OCI-LY1 (cell line): Measurements from ENCODE around the gene BABAM2.

Source experiments
- H2AFZ ChIP-seq: fragments of 200-600 bp; sonication (generic), shearing (Covaris generic); 2 replicates; pipeline ENCODE4 v1.6.0; 2014; ENCODE audit warnings: antibody characterized with exemption, mild to moderate bottlenecking, low read length
- H3F3A ChIP-seq: fragments of 200-600 bp; sonication (generic), shearing (Covaris generic); 2 replicates; pipeline ENCODE4 v1.6.0; 2014; ENCODE audit warnings: mild to moderate bottlenecking, antibody characterized with exemption, low read length, moderate library complexity; ENCODE audit not compliant: insufficient read depth
- H3K27ac ChIP-seq: fragments of 200-600 bp; sonication (generic); 2 replicates; pipeline ENCODE4 v1.5.1; 2014; ENCODE audit warnings: low read length, mixed run types, mild to moderate bottlenecking, low read depth; ENCODE audit not compliant: poor library complexity, severe bottlenecking
- H3K27me3 ChIP-seq: fragments of 200-600 bp; sonication (generic); 2 replicates; pipeline ENCODE4 v1.6.0; 2014; ENCODE audit warnings: antibody characterized with exemption, mild to moderate bottlenecking, low read length, moderate library complexity; ENCODE audit not compliant: insufficient read depth
- H3K36me3 ChIP-seq: fragments of 200-600 bp; sonication (generic); 2 replicates; pipeline ENCODE4 v1.6.1; 2014; ENCODE audit warnings: mild to moderate bottlenecking, antibody characterized with exemption, low read length, moderate library complexity, mixed read lengths; ENCODE audit not compliant: insufficient read depth
- H3K4me1 ChIP-seq: fragments of 200-600 bp; sonication (generic); 2 replicates; pipeline ENCODE4 v1.5.1; 2014; ENCODE audit warnings: mild to moderate bottlenecking, low read length, moderate library complexity; ENCODE audit not compliant: insufficient read depth, severe bottlenecking
- H3K4me2 ChIP-seq: fragments of 200-600 bp; sonication (generic), shearing (Covaris generic); 2 replicates; pipeline ENCODE4 v1.6.1; 2014; ENCODE audit warnings: low read length
- H3K4me3 ChIP-seq: fragments of 200-600 bp; sonication (generic); 2 replicates; pipeline ENCODE4 v1.5.1; 2014; ENCODE audit warnings: low read length, low read depth, mild to moderate bottlenecking, mixed read lengths; ENCODE audit not compliant: poor library complexity, severe bottlenecking
- H3K79me2 ChIP-seq: fragments of 200-600 bp; shearing (Covaris generic); 2 replicates; pipeline ENCODE4 v1.6.1; 2016; ENCODE audit warnings: mixed run types, low read length, mixed read lengths; ENCODE audit not compliant: insufficient read depth
- H3K9ac ChIP-seq: fragments of 200-600 bp; sonication (generic), shearing (Covaris generic); 2 replicates; pipeline ENCODE4 v1.6.1; 2014; ENCODE audit warnings: mild to moderate bottlenecking, low read length, mixed read lengths
- H3K9me2 ChIP-seq: fragments of 200-600 bp; sonication (generic), shearing (Covaris generic); 2 replicates; pipeline ENCODE4 v1.6.1; 2014; ENCODE audit warnings: low read depth, mild to moderate bottlenecking, low read length, mixed read lengths
- H3K9me3 ChIP-seq: fragments of 200-600 bp; shearing (Covaris generic); 2 replicates; pipeline ENCODE4 v1.6.1; 2014; ENCODE audit warnings: low read length, mixed read lengths
- H4K20me1 ChIP-seq: fragments of 200-600 bp; sonication (generic), shearing (Covaris generic); 2 replicates; pipeline ENCODE4 v1.6.0; 2016; ENCODE audit warnings: mild to moderate bottlenecking, low read length; ENCODE audit not compliant: insufficient read depth
- EZH2 ChIP-seq: fragments of 200-600 bp; sonication (generic), shearing (Covaris generic); IDR thresholded peaks from 2 replicates; pipeline ENCODE4 v1.8.0; 2017; ENCODE audit warnings: borderline replicate concordance, mixed run types, mild to moderate bottlenecking, antibody characterized with exemption, low read length, moderate library complexity, mixed read lengths
- TF ChIP-seq, protein P1 (sequence below): fragments of 200-600 bp; sonication (generic), shearing (Covaris generic); IDR thresholded peaks from 2 replicates; pipeline ENCODE4 v1.5.1; 2017; ENCODE audit warnings: mild to moderate bottlenecking, antibody characterized with exemption, low read length, moderate library complexity, mixed read lengths

Gene BABAM2

DNA sequence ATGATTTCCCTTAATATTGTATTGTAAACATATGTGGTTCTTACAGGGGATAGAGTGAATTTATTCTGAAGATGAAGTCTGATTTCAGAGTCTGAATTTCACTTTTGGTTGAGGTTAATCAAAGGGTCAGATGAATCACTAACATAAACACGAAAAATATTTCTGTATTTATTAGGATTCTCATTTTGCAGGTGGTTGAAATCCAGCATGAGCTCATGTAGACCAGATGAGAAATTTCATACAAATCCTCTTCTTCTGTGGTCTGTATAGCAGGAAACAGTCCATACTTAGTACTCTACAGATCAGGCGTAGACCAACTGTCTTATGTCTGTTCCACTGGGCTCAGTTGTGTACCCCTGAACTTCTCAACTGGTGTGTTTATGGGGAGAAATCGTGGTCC lies 157.8 kb downstream of the BABAM2 start:
- Histone ChIP-seq H3K9ac (no peak overlapping the region), H3K36me3 (no peaks in the 10 kb centered on the region; the same call in 1 of the 2 replicates), H3K4me3 (no peak overlapping the region), H3K27me3 (no peaks in the 10 kb centered on the region), H3K9me2 (no peaks in the 10 kb centered on the region), H2AFZ (no peak overlapping the region), H3K4me2 (no peak overlapping the region), H3K27ac (no peak overlapping the region), H3K9me3 (no peaks in the 10 kb centered on the region), H3F3A (no peaks in the 10 kb centered on the region), H3K79me2 (no peaks in the 10 kb centered on the region), H4K20me1 (no peaks in the 10 kb centered on the region), H3K4me1 (no peaks in the 10 kb centered on the region)
- no peak for TF ChIP-seq EZH2
- TF ChIP-seq, protein P1, sequence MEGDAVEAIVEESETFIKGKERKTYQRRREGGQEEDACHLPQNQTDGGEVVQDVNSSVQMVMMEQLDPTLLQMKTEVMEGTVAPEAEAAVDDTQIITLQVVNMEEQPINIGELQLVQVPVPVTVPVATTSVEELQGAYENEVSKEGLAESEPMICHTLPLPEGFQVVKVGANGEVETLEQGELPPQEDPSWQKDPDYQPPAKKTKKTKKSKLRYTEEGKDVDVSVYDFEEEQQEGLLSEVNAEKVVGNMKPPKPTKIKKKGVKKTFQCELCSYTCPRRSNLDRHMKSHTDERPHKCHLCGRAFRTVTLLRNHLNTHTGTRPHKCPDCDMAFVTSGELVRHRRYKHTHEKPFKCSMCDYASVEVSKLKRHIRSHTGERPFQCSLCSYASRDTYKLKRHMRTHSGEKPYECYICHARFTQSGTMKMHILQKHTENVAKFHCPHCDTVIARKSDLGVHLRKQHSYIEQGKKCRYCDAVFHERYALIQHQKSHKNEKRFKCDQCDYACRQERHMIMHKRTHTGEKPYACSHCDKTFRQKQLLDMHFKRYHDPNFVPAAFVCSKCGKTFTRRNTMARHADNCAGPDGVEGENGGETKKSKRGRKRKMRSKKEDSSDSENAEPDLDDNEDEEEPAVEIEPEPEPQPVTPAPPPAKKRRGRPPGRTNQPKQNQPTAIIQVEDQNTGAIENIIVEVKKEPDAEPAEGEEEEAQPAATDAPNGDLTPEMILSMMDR = no peak

DNA sequence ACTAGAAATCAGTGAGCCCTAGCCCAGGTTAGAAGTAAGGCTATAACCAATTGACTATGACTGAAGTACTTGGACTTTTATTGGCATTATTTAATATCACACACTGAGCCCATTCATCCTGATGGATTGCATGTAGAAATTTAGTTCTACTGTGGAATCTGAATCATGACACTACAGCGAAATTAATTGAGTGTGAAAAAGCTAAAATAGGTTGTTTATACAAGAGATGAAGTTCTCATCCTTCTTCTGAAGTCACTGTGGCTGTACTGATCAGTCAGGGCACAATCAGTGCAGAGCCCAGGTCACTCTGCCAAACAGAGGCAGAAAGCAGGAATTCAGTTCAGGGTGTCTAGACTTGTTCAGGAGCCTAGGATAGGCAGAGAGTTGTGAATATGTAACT lies 158.9 kb downstream of the BABAM2 start:
- H3K4me2 ChIP-seq = no peak overlapping the region
- no peaks in the 10 kb centered on the region; the same call in 1 of the 2 replicates for H3K36me3 ChIP-seq
- no peaks in the 10 kb centered on the region for H3F3A ChIP-seq
- no peaks in the 10 kb centered on the region for H4K20me1 ChIP-seq
- TF ChIP-seq EZH2 = no peak
- TF ChIP-seq, protein P1 = no peak
- no peak overlapping the region for H2AFZ ChIP-seq
- H3K9me2 ChIP-seq = no peaks in the 10 kb centered on the region
- H3K27me3 ChIP-seq = no peaks in the 10 kb centered on the region
- H3K27ac ChIP-seq = no peak overlapping the region
- no peaks in the 10 kb centered on the region for H3K79me2 ChIP-seq
- H3K4me3 ChIP-seq = no peak overlapping the region
- H3K9me3 ChIP-seq = no peaks in the 10 kb centered on the region
- H3K4me1 ChIP-seq = no peaks in the 10 kb centered on the region
- no peak overlapping the region for H3K9ac ChIP-seq

DNA sequence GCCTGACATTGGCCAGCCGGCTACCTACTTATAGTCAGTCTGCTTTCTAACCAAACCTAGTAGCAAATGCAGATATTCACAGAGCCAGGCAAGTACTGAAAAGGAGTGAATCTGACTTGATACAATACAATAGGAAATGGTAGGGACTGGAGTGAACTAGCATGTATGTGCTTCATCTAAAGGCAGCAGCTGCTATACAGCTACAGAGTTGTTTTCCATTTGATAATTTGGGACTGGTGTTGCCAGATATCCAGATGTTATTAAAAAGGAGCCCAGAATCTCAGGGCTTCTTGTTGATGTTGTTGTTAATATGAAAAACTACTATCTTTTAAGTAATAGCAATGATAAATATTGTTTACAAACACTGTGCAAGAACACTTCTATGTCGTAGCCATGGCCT lies 159.4 kb downstream of the BABAM2 start:
- no peaks in the 10 kb centered on the region for H3K27me3 ChIP-seq

More for the DNA sequence above, 159.4 kb downstream of the BABAM2 start:
- H3K9ac ChIP-seq = no peak overlapping the region
- H3K9me2 ChIP-seq = no peaks in the 10 kb centered on the region
- no peak for TF ChIP-seq EZH2
- TF ChIP-seq, protein P1 = no peak
- no peaks in the 10 kb centered on the region for H3K4me1 ChIP-seq
- no peaks in the 10 kb centered on the region for H4K20me1 ChIP-seq
- H3K27ac ChIP-seq = no peak overlapping the region
- no peaks in the 10 kb centered on the region for H3K9me3 ChIP-seq
- H3K4me3 ChIP-seq = no peak overlapping the region
- H3K4me2 ChIP-seq = no peak overlapping the region
- no peaks in the 10 kb centered on the region for H3F3A ChIP-seq
- H2AFZ ChIP-seq = no peak overlapping the region
- no peaks in the 10 kb centered on the region for H3K79me2 ChIP-seq
- H3K36me3 ChIP-seq = no peaks in the 10 kb centered on the region; the same call in 1 of the 2 replicates
